GM10266 (cell line): Measurements from ENCODE around the gene NDUFS2.

ENCODE experiments used
- DNase-seq: peaks from one replicate; pipeline ENCODE4 v3.0.0; 2012; ENCODE audit errors: extremely low spot score
- TF ChIP-seq, protein P1 (sequence below): IDR thresholded peaks from 2 replicates; pipeline ENCODE4 v1.5.1; 2012; ENCODE audit warnings: mild to moderate bottlenecking, low read depth; ENCODE audit not compliant: control insufficient read depth, insufficient read depth; ENCODE audit errors: missing control alignments

The NDUFS2 gene

GRCh38 chr1:161228032-161228431 is 25.9 kb downstream of the NDUFS2 start:
- TF ChIP-seq, protein P1, sequence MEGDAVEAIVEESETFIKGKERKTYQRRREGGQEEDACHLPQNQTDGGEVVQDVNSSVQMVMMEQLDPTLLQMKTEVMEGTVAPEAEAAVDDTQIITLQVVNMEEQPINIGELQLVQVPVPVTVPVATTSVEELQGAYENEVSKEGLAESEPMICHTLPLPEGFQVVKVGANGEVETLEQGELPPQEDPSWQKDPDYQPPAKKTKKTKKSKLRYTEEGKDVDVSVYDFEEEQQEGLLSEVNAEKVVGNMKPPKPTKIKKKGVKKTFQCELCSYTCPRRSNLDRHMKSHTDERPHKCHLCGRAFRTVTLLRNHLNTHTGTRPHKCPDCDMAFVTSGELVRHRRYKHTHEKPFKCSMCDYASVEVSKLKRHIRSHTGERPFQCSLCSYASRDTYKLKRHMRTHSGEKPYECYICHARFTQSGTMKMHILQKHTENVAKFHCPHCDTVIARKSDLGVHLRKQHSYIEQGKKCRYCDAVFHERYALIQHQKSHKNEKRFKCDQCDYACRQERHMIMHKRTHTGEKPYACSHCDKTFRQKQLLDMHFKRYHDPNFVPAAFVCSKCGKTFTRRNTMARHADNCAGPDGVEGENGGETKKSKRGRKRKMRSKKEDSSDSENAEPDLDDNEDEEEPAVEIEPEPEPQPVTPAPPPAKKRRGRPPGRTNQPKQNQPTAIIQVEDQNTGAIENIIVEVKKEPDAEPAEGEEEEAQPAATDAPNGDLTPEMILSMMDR, result no peak
- DNase-seq, result no peak

DNA sequence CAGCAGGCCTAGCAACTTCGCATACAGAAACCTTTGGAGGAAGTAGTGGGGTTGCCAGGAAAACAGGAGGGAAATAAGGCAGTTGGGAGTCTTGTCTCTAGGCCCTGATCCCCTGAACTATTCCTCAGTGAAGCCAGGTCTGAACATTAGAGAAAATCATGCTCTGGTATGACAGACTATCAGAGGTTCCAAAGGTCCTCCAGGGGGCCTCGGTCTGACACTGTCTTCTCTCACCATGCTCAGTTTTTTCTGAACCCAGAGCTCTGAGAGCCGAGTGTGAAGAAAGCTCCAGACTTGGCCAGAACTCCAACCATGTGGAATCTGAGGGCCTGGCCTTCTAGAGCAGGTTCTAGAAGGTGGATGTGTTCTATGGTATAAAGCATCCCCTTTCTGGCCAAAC is 27.7 kb downstream of the NDUFS2 start:
- TF ChIP-seq, protein P1, result no peak
- no peak for DNase-seq

DNA sequence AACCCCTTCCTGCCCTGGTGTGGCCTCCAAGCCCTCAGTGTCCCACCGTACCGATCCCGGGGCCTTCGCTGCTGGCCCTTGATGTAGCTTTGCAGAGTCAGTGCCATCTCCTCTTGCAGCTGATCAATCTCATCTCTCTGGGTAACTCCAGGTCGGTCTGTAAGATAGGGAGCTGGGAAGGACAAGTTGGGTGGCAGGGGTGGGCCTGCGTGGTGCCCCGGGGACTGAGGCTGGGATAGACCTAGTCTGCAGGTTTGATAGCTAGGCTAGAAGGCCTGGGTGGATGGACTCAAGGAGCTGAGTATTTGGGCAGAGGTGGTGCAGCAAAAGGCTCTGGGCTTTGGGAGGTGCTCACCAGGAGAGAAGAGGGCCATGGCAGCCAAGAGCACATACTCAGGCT is 28.6 kb downstream of the NDUFS2 start:
- TF ChIP-seq, protein P1, result no peak
- DNase-seq, result no peak

- TF ChIP-seq, protein P1, result no peak
- DNase-seq, result no peak
These were observed 30.9 kb downstream of the NDUFS2 start for GRCh38 chr1:161233102-161233501.

DNA sequence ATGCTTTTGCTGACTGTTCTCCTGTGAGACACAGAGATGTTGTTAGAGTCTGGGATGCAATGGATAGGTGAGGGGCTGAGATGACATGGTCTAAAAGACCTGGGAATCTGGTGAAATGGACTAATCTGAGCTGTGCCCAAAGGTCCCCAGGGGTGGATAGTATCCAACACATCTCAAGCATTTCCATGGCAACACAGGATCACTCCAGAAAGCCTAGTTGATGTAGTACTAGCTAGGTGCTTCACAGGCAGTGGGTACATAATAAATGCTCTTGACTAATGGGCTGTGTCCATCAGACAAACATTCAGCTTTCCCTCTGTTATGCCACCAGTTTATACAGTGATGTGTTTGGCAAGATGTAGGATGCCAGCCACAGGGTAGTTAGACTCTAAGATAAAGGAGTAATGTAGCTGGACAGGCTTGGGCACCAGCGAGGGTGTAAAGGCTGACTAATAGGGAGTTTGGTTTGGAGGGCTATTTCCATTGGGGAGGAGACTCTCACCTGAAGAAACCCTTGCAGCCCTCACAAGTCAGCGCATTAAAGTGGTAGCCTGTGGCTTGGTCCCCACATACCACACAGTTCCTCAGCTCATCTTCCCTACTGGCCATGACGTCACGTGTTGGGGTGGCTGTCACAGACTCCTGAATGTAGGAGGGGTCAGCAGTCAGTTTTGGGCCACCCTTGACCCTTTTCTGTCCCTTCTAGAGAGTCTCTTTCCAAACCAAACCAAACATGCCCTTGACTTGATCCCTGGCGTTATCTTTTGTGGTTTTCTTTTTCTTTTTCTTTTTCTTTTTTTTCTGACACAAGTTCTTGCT is 34.0 kb downstream of the NDUFS2 start:
- TF ChIP-seq, protein P1, result no peak
- DNase-seq, result no peak

GRCh38 chr1:161238039-161238473 is 35.9 kb downstream of the NDUFS2 start, which contains the start of gene NR1I3:
Gene NR1I3 (minus strand): TSS chr1:161238203. CDS start chr1:161236565, 1,638 bp downstream.
- TF ChIP-seq, protein P1, result no peak

DNA sequence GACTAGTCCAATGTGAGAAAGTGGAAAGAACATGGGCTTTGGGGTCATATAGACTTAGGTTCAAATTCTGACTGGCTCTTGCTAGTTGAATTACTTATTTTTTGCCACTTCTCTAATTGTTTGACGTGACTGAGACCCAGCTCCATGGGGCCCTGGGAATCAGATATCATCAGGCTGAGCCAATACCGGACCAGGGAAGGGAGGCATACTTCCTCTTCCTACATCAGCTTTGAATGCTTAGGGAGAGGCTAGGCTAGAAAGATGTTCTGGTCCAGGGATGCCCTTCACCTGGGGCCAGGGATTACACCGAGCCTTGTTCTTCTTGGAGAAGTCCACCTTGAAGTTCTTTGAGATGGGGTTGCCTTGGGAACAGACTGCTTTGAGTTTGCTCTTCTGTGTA is 39.5 kb downstream of the NDUFS2 start:
- TF ChIP-seq, protein P1, result no peak
- no peak for DNase-seq

More at GRCh38 chr1:161238039-161238473, 35.9 kb downstream of the NDUFS2 start, which contains the start of gene NR1I3:
- DNase-seq, result no peak
